PC-9 (cell line): ENCODE data around the gene SENP6.

Experiments used
- EZH2 ChIP-seq: fragments of 200-600 bp; sonication (generic); IDR thresholded peaks from 2 replicates; pipeline ENCODE4 v1.8.0; 2017; ENCODE audit warnings: antibody characterized with exemption, low read depth
- TF ChIP-seq, protein P1 (sequence below): fragments of 200-600 bp; sonication (generic); conservative IDR thresholded peaks from 2 replicates; pipeline ENCODE4 v1.6.1; 2017; ENCODE audit warnings: mixed run types, antibody characterized with exemption, mild to moderate bottlenecking, moderate library complexity

DNA sequence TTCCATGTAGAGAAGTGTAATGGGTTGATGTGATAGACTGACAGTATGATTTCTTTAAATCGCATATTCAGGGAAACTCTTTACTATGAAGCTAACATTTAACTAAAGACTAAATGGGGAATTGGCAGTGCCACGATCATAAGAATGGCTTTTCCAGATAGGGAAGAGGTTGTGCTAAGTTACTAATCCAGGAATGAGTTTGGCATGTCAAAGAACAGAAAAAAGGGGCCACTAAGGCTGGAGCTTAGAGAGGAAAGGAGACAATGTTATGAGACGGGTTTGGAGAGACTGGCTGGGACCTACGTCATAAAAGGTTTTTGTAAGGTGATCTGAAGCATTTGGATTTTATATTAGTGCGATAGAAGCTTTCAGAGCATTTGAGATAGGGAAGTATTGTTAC lies 40.6 kb downstream of the SENP6 start:
- TF ChIP-seq, protein P1, sequence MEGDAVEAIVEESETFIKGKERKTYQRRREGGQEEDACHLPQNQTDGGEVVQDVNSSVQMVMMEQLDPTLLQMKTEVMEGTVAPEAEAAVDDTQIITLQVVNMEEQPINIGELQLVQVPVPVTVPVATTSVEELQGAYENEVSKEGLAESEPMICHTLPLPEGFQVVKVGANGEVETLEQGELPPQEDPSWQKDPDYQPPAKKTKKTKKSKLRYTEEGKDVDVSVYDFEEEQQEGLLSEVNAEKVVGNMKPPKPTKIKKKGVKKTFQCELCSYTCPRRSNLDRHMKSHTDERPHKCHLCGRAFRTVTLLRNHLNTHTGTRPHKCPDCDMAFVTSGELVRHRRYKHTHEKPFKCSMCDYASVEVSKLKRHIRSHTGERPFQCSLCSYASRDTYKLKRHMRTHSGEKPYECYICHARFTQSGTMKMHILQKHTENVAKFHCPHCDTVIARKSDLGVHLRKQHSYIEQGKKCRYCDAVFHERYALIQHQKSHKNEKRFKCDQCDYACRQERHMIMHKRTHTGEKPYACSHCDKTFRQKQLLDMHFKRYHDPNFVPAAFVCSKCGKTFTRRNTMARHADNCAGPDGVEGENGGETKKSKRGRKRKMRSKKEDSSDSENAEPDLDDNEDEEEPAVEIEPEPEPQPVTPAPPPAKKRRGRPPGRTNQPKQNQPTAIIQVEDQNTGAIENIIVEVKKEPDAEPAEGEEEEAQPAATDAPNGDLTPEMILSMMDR: no peak
- TF ChIP-seq EZH2: no peak
